ENCODE measurements around the gene FAM83C. TPM values are rescaled to one million over a fixed set of nuclear protein-coding genes. Genes with fewer than 3 reads are reported as not detected.

Gene FAM83C
- total RNA-seq, 4 donors from 2014 or later, result not detected

DNA sequence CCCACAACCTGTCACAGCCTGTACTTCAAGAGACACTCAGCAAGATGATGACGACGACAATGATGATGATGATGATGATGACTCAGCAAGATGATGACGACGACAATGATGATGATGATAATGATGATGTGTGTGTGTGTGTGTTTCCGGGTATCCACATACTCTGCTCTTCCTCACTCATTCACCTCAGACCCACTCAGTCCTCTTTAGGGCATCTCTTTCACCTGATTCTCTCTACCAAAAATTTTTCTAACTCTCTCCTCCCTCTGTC is 6.5 kb downstream of the FAM83C start:
- no peak overlapping the region for H3K4me3 ChIP-seq
- no peaks in the 10 kb centered on the region for H3K27me3 ChIP-seq
- TF ChIP-seq EP300 (IDR thresholded peaks at IDR 0.05), result no peak
- TF ChIP-seq, protein P1, sequence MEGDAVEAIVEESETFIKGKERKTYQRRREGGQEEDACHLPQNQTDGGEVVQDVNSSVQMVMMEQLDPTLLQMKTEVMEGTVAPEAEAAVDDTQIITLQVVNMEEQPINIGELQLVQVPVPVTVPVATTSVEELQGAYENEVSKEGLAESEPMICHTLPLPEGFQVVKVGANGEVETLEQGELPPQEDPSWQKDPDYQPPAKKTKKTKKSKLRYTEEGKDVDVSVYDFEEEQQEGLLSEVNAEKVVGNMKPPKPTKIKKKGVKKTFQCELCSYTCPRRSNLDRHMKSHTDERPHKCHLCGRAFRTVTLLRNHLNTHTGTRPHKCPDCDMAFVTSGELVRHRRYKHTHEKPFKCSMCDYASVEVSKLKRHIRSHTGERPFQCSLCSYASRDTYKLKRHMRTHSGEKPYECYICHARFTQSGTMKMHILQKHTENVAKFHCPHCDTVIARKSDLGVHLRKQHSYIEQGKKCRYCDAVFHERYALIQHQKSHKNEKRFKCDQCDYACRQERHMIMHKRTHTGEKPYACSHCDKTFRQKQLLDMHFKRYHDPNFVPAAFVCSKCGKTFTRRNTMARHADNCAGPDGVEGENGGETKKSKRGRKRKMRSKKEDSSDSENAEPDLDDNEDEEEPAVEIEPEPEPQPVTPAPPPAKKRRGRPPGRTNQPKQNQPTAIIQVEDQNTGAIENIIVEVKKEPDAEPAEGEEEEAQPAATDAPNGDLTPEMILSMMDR (IDR thresholded peaks at IDR 0.05), result no peak
- TF ChIP-seq POLR2AphosphoS5 (IDR thresholded peaks at IDR 0.05), result no peak
- TF ChIP-seq POLR2A (IDR thresholded peaks at IDR 0.05; ENCODE audit: low read depth), result no peak
- no peak overlapping the region for H3K27ac ChIP-seq (replicated peaks in 1 of 4)
- no peak for DNase-seq (ENCODE audit: extremely low spot score)
- intact Hi-C loops (cut with DNase I), result no loop called here
- 83% methylated on average over 5 of the region's 5 CpGs for WGBS
- no peaks in the 10 kb centered on the region for H3K9me3 ChIP-seq
- H3K4me1 ChIP-seq, result peaks cover 17 to 32% (median 28%) of the 10 kb centered on the region in 4 donors
- peaks cover 0 to 17% (median 10%) of the 10 kb centered on the region in 4 donors for H3K36me3 ChIP-seq

DNA sequence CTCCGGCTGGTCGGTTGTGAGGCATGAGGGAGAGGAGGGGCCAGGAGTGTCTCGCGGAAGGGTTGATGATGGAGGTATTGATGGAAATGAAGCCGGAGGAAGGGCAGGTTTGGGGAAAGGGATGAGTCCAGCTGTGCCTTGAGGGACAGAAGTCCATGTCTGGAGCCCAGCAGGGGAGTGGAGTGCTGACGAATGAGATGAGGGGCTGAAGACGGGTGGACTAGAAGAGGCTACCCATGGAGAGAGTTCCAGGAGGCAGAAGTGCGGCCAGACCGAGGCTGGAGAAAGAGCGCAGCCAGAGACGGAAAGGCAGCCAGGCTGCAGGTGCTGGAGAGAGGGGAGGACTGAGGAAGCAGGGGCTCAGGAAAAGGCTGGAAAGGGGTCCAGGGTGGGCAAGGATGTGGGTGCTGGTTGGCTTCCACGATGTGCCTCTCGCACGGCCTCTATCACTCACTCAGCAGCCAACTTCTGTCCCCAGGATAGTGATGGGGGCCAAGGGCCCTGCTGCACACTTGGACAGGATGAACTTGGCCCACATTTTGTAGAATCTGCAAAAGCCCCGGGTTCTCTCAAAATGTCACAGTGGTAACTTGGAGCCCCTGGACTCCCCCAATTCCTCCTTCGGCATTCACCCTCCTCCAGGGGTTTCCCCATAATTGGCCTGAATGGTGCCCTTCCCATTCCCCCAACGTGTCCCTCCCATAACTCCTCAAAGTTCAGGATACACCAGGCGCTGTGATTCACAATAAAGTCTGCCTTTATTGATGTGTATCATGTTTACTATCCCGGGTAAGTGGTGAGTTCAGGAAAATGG is 7.0 kb downstream of the FAM83C start:
- H3K9me3 ChIP-seq, result no peaks in the 10 kb centered on the region
- H3K36me3 ChIP-seq, result peaks cover 0 to 23% (median 15%) of the 10 kb centered on the region in 4 donors
- no peak for DNase-seq (ENCODE audit: extremely low spot score)
- H3K4me1 ChIP-seq, result peaks cover 17 to 32% (median 28%) of the 10 kb centered on the region in 4 donors
- 50% methylated on average over 19 of the region's 19 CpGs for WGBS
- H3K4me3 ChIP-seq, result peak overlapping the region; percentile 76 to 82 (median 79)
- peak overlapping the region; percentile 76 to 86 (median 84) for H3K27ac ChIP-seq (replicated peaks in 1 of 4)
- TF ChIP-seq, protein P1 (IDR thresholded peaks at IDR 0.05), result no peak
- TF ChIP-seq EP300 (IDR thresholded peaks at IDR 0.05) (no peak), POLR2AphosphoS5 (IDR thresholded peaks at IDR 0.05) (no peak), POLR2A (IDR thresholded peaks at IDR 0.05; ENCODE audit: low read depth) (no peak)
- intact Hi-C loops (cut with DNase I), result no loop called here
- H3K27me3 ChIP-seq, result no peaks in the 10 kb centered on the region

DNA sequence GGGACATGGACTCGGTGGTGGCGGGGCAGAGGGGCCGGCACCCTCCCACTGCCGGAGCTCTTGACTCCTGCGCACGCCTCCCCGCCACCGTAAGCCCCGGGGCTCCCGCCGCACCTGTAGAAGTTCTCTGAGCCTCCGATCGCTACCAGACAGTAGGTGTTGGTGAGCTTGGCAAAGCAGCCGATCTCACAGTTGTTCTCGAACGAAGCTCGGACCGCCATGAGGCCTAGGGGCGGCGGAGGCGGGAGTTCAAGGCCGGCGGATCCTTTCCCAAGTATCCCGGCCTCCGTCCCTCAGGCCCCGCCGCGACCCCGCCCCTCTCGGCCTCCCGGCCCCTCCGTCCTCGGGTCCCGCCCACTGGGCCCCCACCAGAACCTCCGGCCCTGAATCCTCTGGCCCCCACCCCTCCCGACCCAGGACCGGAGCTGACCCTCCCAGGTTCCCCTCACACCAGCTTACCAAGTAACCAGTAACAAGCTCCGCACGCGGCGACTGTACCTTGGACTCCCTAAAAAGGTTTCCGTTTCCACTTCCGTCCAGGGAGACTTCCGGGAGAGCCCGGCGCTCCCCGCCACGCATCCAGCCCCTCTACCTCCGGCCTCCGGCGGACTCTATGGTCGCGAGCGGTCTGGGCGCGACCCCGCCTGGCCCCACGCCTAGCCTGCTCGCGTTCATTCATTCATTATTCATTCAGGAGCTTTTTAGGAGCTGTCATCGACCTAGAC is 7.8 kb downstream of the FAM83C start, which contains the start of gene EIF6:
TSS of gene EIF6 (minus strand) at position 506 of the 725 bp plus-strand sequence. CDS start at position 221, 285 bp downstream.
- Histone ChIP-seq H3K4me1 (peaks cover 17 to 32% (median 28%) of the 10 kb centered on the region in 4 donors), H3K9me3 (no peaks in the 10 kb centered on the region), H3K36me3 (peaks cover 2 to 31% (median 22%) of the 10 kb centered on the region in 4 donors), H3K27me3 (no peaks in the 10 kb centered on the region), H3K4me3 (peak within 1 kb of the TSS; percentile 76 to 82 (median 79)), H3K27ac (replicated peaks in 1 of 4) (peak within 1 kb of the TSS; percentile 76 to 86 (median 84))
- 0% methylated on average over 6 of the region's 61 CpGs for WGBS
- TF ChIP-seq POLR2AphosphoS5 (IDR thresholded peaks at IDR 0.05), result peak; percentile 61 to 64
- TF ChIP-seq, protein P1 (IDR thresholded peaks at IDR 0.05), result no peak
- no peak for DNase-seq (ENCODE audit: extremely low spot score)
- intact Hi-C loops (cut with DNase I), result no loop called here

DNA sequence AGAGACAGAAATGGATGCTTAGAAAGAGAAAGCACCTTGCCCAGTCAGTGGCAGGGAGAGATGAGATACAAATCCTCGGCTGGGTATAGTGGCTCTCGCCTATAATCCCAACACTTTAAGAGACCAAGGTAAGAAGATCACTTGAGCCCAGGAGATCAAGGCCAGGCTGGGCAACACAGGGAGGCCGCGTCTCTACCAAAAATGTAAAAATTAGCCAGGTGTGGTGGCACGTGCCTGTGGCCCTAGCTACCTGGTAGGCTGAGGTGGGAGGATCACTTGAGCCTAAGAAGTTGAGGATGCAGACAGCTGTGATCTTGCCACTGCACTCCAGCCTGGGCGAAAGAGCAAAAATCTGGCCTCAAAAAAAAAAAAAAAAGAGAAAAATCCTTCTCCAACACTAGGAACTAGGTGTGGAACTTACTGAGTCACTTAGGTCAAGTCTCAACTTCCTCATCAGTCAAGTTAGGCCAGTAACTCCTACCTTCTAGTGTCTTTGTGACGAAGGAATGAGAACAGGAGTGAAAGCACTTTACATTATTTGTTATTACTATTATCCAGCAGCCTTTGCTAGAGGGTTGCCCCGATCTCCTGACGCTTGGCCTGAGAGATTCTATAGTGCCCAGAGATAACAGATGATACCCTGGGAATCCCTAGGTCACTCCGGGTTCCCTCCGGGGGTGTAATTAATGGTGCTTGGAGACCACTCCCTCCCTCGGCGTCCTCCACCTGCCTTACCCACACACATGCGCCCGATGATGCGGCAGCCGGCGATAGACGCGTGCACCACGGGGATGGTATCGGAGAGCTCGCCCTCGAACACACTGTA is 8.6 kb downstream of the FAM83C start:
- peaks cover 9 to 38% (median 30%) of the 10 kb centered on the region in 4 donors for H3K36me3 ChIP-seq
- no peaks in the 10 kb centered on the region for H3K27me3 ChIP-seq
- no peaks in the 10 kb centered on the region for H3K9me3 ChIP-seq
- H3K4me1 ChIP-seq, result peaks cover 17 to 32% (median 30%) of the 10 kb centered on the region in 4 donors
- DNase-seq (ENCODE audit: extremely low spot score), result no peak
- H3K4me3 ChIP-seq, result peak overlapping the region; percentile 76 to 82 (median 79)
- 33% methylated on average over 15 of the region's 24 CpGs for WGBS
- TF ChIP-seq POLR2A (IDR thresholded peaks at IDR 0.05; ENCODE audit: low read depth) (no peak), POLR2AphosphoS5 (IDR thresholded peaks at IDR 0.05) (no peak), EP300 (IDR thresholded peaks at IDR 0.05) (no peak)
- TF ChIP-seq, protein P1 (IDR thresholded peaks at IDR 0.05), result no peak
- H3K27ac ChIP-seq (replicated peaks in 1 of 4), result peak overlapping the region; percentile 76 to 86 (median 84)
- intact Hi-C loops (cut with DNase I), result no loop called here
